ENCODE measurements around the gene COA6. TPM values are rescaled to one million over a fixed set of nuclear protein-coding genes. Genes with fewer than 3 reads are reported as not detected.

COA6 gene, protein sequence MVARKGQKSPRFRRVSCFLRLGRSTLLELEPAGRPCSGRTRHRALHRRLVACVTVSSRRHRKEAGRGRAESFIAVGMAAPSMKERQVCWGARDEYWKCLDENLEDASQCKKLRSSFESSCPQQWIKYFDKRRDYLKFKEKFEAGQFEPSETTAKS
- 8.6 TPM for total RNA-seq

DNA sequence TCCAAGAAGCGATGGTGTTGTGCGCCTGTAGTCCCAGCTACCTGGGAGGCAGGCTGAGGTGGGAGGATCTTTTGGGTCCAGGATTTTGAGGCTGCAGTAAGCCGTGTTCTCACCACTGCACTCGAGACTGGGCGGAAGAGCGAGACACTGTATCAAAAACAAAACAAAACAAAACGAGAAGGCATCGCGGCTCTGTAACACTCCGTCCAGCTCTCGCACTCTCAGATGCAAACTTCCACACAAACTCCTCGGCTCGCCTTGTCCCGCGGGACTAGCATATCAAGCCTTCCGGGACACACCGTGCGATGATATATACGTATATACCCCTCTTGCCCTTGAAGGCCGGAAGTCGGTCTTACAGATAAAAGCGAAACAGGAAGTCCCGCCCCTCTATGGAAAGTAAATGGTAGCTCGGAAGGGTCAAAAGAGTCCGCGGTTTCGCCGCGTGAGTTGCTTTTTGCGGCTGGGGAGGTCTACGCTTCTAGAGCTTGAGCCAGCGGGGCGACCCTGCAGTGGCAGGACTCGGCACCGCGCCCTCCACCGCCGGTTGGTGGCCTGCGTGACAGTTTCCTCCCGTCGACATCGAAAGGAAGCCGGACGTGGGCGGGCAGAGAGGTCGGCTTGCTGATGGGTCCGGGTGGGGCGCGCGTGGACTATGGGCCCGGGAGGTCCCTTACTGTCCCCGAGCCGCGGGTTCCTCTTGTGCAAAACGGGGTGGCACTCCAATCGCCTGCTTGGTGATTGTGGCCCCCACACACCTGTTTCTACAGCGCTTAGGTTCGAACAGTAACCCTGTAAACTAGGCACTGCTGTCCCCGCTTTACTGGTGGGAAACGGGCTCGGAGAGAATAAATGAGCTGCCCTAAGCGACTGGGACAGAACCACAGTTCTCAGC, at the start of gene COA6:
COA6 (plus strand) TSS at position 393 of the 895 bp plus-strand sequence; CDS start at position 404, 11 bp downstream.
- peak; percentile 93 to 98 (median 98) for DNase-seq (ENCODE audit: low read depth in 2 of 3, low spot score in 2 of 3)

DNA sequence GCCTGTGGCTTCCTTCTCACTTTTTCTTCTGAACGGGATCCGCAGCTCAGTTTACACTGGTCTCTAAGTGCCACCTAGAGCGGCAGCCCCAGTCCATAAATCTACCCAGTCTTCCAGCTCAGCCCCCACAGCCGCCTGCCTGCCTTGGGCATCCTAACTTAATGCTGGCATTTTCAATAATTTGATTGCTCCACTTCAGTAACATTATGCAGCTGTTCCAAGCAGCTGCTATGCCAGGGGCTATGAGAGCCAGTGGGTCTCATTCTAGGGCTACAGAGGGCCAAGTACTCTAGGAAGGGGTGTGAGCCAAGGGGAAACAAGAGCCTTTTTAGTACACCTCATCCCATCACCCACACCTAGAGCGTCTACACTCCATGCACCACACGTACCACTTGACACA, 48.4 kb upstream of the COA6 start:
- no peak for DNase-seq (ENCODE audit: low read depth in 2 of 3, low spot score in 2 of 3)

DNA sequence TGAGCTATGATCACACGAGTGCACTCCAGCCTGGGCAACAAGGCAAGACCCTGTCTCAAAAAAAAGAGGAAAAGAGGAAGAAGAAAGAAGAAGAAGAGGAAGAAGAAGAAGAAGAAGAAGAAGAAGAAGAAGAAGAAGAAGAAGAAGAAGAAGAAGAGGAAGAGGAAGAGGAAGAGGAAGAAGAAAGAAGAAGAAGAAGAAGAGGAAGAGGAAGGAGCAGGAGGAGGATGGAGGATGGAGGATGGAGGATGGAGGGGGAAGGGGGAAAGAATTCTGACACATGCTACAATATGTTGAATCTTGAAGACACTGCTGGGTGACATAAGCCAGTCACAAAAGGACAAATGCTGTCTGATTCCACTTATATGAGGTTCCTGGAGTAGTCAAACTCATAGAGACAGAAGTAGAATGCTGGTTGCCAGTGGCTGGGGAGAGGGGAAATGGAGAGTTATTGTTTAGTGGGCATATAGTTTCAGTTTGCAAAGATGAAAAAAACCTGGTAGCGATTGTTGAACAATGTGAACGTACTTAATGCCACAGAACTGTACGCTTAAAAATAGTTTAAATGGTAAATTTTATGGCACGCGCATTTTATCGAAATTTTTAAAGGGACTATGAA, 47.3 kb upstream of the COA6 start:
- DNase-seq (ENCODE audit: low read depth in 2 of 3, low spot score in 2 of 3), result peak in 1 of 3 donors; percentile 24

DNA sequence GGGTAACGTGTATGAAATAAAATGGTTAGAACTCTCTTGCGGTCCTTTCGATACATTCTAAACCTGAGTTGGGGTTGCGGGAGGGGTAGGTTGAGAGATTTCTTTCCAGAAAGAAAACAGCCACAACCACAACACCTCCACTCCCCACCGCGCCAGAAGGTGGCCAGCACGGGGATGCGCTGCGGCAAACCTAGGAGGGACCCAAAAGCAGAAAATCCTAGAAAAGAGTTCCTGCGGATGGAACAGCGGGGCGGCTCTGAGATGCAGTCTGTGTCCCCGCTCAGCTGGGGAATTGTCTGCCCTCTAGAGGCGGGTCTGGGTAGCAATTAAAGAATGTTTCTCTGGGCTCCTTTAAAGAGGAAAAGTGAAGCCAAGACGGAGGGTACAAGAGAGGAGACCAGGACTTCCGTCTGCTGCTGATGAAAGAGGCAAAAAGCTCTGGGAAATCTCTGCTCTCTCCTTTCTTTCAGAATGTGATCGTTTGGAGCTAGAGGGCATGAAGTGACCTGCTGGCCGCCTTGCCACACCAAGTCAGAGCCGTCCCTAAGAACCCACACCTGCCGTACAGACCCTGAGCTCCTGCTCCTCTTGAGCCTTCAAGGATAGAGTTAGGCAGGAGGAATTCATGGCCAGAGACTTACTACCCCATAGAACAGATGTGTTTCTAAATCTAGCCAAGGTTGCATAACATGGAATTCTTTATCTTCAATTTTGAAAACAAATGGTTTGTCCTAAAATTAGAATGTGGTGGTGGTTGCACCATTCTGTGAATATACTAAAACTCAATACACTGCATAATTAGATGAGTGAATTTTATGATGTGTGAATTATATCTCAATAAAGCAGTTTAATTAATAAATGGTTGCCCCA, 46.5 kb upstream of the COA6 start:
- DNase-seq (ENCODE audit: low read depth in 2 of 3, low spot score in 2 of 3), result peak; percentile 51 to 75 (median 63)

DNA sequence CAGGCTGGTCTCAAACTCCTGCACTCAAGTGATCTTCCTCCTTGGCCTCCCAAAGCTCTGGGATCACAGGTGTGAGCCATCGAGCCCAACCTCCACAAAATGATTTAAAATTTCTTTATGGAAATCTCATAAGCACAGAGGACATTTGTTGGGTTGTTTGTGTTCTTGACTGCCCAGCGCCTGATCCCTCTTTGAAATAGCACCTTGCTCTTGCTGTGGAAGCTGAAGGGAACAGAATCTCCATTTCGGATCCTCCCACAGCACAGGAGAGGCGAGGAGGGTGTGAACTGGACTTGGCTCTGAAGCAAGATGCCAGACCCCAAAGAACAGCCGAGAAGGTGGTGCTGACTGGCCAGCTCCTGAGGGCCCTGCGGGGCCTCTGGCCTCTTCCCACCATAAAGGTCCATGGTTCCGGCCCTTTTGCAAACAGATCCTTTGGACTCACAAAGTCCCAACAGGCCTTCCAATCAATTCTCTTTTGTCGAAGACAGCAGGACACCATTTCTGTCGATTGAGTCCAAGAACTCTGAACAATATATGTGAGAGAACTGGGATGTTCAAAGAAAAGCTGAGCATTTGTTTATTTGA, 45.6 kb upstream of the COA6 start:
- no peak for DNase-seq (ENCODE audit: low read depth in 2 of 3, low spot score in 2 of 3)

DNA sequence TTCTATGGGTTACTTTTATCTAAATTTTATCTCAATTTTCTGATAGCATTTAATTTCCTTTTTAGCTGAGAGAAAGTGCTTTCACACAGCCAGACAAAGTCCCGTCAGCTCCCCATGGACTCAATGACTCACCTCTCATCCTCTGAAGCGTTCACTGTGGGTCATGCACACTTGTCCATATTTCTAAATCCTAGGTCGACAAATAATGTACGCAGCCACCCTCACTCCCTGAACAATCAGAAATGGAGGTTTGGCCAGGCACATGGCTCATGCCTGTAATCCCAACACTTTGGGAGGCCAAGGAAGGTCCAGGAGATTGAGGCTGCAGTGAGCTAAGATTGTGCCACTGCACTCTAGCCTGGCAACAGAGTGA, 42.4 kb upstream of the COA6 start:
- DNase-seq (ENCODE audit: low read depth in 2 of 3, low spot score in 2 of 3), result no peak

DNA sequence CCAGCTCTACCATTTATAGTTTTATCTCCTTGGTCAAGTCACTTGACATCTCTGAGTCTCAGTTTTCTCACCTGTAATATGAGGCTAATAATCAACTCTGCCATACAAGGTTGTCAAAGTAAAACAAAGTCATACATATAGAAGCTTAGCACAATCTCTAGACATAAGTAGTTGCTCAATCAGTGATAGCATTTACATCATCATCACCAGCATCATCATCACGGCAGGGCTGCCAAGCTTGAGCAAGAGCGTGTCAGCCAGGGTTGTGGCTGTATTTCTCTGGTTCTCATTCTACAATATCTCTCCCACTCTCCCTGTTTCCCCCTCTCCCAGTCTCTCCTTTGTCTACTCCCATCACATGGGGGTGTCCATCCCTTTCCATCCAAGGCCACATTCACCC, 41.7 kb upstream of the COA6 start:
- DNase-seq (ENCODE audit: low read depth in 2 of 3, low spot score in 2 of 3), result no peak

DNA sequence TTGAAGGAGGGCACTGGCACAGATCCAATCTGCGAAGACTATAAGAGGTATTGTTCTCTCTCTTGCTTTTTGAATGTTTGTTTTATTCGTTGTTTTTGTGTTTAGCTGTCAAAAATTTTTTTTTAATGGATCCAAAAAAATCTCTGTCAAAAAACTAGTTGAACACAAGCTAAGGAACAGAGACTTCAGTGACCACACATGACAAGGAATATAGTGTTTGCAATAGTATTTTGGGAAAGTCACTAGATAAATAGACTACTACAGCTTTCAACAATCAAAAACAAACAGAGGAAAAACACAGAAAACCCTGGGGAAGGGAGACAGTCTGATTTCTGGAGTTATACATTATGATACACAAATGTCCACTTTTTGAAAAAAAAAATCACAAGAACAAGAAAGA, 36.9 kb upstream of the COA6 start:
- no peak for DNase-seq (ENCODE audit: low read depth in 2 of 3, low spot score in 2 of 3)

DNA sequence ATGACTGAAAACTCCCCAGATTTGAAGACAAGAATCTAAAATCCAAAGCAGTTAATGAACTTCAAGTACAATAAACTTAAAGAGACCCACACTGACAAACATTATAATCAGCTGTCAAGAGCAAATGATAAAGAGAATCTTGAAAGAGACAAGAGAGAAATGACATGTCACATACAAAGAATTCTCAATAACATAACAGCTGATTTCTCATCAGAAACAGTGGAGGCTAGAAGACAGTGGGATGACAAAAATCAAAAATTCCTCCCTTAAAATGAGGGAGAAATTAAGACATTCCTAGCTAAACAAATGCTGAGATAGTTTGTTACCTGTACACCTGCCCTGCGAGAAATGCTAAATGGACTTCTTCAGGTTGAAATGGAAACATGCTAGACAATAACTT, 36.0 kb upstream of the COA6 start:
- DNase-seq (ENCODE audit: low read depth in 2 of 3, low spot score in 2 of 3), result no peak

DNA sequence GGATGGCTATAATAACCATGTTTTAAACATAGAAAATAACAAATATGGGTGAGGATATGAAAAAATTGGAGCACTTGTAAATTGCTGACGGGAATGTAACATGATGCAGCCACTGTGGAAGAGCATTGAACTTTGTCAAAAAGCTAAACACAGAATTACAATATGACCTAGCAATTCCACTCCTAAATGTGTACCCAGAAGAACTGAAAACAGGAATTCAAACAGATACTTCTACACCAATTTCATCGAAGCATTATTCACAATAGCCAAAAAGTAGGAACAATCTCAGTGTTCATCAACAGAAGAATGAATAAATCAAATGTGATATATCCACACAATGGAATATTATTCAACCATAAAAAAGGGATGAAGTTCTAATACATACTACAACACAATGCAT, 32.7 kb upstream of the COA6 start:
- DNase-seq (ENCODE audit: low read depth in 2 of 3, low spot score in 2 of 3), result no peak

DNA sequence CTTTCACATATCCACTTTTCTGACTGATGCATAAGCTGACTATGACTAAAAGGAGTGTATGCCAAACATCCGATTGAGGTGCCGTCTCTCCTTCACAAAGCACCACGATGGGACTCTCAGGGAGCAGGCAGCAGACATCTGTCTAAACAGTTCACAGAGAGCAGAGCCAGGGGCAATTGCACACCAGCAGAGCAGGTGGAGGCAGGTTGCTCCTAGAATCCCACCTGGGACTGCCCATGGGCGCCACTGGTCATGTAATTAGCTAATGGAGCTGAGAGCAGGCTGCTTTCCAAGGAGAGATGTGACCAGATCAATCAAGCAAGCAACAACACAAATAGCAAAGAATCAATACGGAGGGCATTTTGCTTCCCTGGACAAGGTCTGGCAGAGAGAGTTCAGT, 30.5 kb upstream of the COA6 start:
- no peak for DNase-seq (ENCODE audit: low read depth in 2 of 3, low spot score in 2 of 3)

DNA sequence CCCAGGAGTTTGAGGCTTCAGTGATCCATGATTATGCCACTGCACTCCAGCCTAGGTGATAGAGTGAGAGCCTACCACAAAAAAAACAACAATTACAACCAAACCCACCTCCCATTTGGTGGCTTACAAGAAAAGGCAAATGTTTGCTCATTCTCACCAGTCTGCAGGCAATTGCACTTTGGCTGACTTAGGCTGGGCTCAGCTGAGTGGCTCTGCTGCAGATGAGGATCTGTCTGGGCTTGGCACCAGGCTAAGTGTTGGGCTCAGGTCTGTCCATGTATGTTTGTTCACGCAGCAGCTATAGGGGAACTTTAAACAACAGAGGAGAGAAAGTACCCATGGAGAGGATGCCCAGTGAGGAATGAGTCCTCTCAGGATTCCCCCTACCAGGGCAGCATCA, 28.0 kb upstream of the COA6 start:
- DNase-seq (ENCODE audit: low read depth in 2 of 3, low spot score in 2 of 3), result no peak

DNA sequence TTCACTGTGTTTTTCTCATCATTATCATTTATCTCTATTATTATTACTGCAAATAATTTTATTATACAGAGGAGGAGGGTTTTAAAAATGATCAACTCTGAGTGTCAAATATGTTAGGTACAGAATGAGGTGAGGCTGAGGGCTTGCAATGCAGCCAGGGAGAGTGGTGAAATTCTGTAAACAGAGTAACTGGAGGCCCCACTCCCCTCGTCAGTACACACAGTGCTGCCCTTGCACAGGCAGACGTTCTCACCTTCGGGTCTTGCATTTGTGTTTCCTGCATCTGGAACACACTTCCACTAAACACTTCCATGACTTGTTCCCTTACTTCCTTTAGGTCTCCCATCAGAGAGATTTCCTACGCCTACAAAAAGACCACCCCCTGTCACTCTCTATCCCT, 24.3 kb upstream of the COA6 start:
- DNase-seq (ENCODE audit: low read depth in 2 of 3, low spot score in 2 of 3), result no peak

DNA sequence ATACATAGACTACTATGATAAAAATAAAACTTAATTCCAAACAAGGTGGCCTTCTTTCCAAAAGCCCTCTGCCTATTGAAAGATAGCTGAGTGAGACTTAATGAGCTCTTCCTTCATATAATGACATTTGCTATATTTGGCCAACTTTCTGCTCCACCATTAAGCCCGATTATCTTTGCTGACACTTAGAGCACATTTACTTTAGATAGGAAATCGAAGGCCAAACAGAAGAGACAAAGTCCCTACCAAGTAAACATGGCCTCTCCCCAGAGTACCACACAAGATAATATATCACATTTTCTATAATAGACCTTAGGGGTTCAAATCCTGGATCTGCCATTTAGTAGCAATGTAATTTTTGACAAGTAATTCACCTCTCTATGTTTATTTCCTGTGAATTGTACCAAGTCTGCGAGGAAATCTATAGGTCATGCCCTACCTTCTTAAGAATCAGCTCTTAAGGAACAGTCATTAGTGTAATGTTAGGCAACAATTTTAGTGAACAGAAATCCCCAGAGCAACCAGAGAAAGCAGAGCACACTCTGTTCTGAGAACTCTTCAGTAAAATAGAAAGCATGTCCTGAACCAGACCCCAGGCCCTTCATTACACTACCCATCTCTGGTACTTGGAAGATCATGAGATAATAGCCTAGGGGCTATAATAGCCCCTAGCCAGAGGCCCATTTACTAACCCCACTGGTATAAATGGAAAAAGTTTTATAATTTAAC, 17.3 kb upstream of the COA6 start:
- no peak for DNase-seq (ENCODE audit: low read depth in 2 of 3, low spot score in 2 of 3)

DNA sequence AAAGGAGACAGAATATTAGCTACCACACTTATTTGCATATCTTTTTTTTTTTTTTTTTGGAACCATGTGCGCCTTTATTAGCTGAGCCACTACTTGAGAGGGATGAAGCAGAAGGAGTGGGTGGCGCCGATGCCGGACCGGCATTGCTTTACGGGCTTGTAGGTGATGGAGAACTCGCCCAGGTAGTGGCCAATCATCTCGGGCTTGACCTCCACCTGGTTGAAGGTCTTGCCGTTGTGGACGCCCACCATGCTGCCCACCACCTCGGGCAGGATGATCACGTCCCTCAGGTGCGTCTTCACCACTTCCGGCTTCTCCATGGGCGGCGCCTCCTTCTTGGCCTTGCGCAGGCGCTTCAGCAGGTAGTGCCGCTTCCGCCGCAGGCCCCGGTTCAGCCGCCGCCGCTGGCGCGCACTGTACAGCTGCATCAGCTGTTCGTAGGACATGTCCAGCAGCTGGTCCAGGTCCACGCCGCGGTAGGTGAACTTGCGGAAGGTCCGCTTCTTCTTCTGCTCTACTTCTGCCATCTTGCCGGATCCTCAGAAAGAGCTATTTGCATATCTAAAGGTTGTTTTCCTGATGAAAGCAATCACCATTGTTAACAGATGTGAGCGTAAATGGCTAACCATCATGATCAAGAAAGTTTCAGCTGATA, 16.5 kb upstream of the COA6 start:
- peak in 1 of 3 donors; percentile 31 for DNase-seq (ENCODE audit: low read depth in 2 of 3, low spot score in 2 of 3)

DNA sequence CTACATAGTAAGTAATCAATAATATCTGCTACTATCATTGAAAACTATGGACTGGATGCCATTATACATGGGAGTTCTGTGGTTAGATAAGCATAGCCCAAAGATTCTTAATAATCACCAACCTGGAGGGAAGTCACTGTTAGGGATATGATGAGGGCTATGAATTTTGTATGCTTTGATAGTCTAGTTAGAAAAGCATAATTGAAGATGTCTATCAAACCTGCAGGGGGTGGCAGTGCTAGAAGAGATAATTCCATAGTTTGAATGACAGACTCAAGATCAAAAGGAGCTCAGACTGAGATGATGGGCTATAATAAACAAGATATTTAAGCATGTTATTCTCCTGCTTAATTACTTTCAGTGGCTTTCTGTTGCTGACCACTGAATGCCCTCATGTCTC, 15.4 kb upstream of the COA6 start:
- DNase-seq (ENCODE audit: low read depth in 2 of 3, low spot score in 2 of 3), result no peak

DNA sequence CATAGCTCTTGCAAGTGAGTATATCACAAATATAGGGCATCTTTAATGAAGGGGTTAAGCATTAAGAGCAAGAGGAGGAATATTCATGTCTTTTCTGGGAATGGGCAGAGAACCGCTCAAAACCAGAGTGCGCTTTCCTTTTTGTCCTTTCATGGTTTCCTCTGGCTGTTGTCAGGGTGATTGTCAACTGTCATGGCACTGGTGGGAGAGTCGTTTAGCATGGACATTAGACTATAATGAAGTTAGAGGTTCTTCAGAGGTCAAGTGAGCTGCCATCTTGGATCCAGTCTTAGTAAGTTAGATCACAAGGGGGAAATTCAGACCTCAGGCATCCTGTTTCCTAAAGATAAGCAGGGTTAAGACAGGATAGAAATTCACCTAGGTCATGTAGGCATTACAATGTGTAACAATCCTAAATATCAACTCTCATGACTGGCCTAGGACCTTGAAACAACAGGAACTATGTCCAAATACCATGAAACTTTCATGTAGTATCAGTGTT, 12.1 kb upstream of the COA6 start:
- DNase-seq (ENCODE audit: low read depth in 2 of 3, low spot score in 2 of 3), result peak in 1 of 3 donors; percentile 3

DNA sequence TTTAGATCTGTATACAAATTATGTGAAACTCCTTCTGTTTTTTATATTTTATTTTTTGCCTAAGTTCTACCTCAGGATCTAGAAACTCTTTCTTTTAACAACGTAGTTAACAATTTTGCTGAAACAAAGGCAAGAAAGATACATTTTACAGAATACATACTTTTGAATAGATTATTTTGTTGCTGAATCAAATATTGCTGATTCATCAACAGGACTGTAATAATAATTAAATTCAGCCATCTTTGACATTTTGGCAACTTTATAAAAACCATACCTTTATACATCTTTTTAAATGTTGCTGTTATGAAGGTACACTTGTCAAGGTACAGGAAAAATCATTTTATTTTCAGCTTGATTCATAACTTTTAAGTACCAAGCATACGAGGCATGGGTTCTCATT, 10.7 kb upstream of the COA6 start:
- no peak for DNase-seq (ENCODE audit: low read depth in 2 of 3, low spot score in 2 of 3)

DNA sequence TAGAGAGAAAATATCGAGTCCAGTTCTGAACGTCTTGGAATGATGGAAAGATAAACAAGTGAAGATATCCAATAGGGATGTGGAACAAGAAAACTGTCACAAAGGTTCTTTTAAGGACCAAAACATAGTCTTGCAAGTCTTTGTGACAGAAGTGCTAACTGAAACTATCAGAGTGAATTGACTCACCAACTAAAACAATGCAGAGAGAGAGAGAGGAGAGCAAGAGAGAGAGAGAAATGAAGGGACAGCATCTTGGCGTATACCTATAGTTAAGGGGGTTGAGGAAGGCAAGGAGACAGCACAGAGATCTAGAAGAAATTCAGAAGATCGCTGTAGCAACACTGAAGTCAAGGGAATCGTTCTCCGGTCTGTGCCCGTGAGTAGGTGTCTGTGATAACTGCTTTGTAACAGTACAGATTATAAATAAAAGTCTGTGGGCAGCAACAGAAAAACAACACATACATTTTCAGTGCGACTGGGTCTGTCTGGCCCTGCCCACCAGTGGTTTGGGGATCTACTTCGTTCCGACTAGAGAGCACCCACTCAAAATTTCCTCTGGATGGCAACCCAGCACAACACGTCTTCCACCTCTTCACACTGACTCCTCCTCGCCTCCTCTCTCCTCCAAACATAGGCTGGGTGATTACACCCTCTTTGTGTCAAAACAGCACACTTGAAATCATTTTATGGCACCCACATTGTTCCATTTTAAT, 4.8 kb upstream of the COA6 start:
- no peak for DNase-seq (ENCODE audit: low read depth in 2 of 3, low spot score in 2 of 3)
